HepG2 (cell line): ENCODE results near the gene TACC2. TPM values are rescaled to one million over a fixed set of nuclear protein-coding genes. Genes with fewer than 3 reads are reported as not detected.

ENCODE experiments used
- ATAC-seq: fragments of 200-7000 bp; cut with Tn5 transposase; 3 replicates; pipeline ENCODE4 v1.9.1; 2020; ENCODE audit warnings: mild to moderate bottlenecking, moderate library complexity
- BruUV-seq: library from RNA; stranded (reverse); fragments of 400-500 nt; replicated peaks from 2 replicates; lab custom pipeline; 2021; lab: Mats Ljungman, UMichigan
- CTCF ChIA-PET: fragments of 300-600 bp; formaldehyde crosslinking; extraction: SDS; loops from one replicate; lab custom pipeline; 2021; ENCODE audit warnings: low total read pairs, inconsistent platforms, low intra/inter-chr PET ratio; lab: Yijun Ruan, JAX
- POLR2A ChIA-PET: fragments of 350-600 bp; sonication (Branson Sonifier 250); formaldehyde crosslinking; loops from one replicate; lab custom pipeline; 2020; ENCODE audit warnings: antibody characterized with exemption, inconsistent platforms; lab: Yijun Ruan, JAX
- DNase-seq: peaks from one replicate; pipeline ENCODE4 v3.0.0-alpha.2; 2015; ENCODE audit warnings: low spot score
- FAIRE-seq: peaks from 3 replicates; lab custom pipeline; 2011; peaks lifted over from hg19 to GRCh38; lab: Jason Lieb, UNC
- H2AFZ ChIP-seq: one replicate; pipeline ENCODE4 v1.6.1; 2011; ENCODE audit warnings: low read length, inconsistent platforms
- H3K27ac ChIP-seq: fragments of 300-600 bp; 3 replicates; pipeline ENCODE4 v1.8.0; 2011; ENCODE audit warnings: mixed run types, mild to moderate bottlenecking, mixed read lengths, low read length, inconsistent platforms; ENCODE audit not compliant: insufficient read depth; ENCODE audit errors: extremely low read length
- H3K27me3 ChIP-seq, 2 experiments: fragments of 200-600 bp in 1 of 2; 2 replicates in 1 of 2; 3 replicates in 1 of 2; pipeline versions ENCODE4 v1.6.0 to v1.8.0; 2011; ENCODE audit warnings: low read length in 2 of 2, mild to moderate bottlenecking in 2 of 2, moderate library complexity in 2 of 2, inconsistent platforms in 1 of 2; ENCODE audit not compliant: insufficient read depth in 2 of 2, control insufficient read depth in 1 of 2
- H3K36me3 ChIP-seq, 2 experiments: fragments of 200-600 bp in 1 of 2; replicated peaks in 1 of 2; 2 replicates in 1 of 2; 3 replicates in 1 of 2; pipeline versions ENCODE4 v1.5.1 to v1.8.0; 2011; ENCODE audit warnings: low read length in 2 of 2, inconsistent platforms in 1 of 2; ENCODE audit not compliant: insufficient read depth in 2 of 2, control insufficient read depth in 1 of 2
- H3K4me1 ChIP-seq: 2 replicates; pipeline ENCODE4 v1.5.1; 2012; ENCODE audit warnings: low read length, inconsistent platforms; ENCODE audit not compliant: insufficient read depth
- H3K4me2 ChIP-seq: 2 replicates; pipeline ENCODE4 v1.6.0; 2011; ENCODE audit warnings: low read depth, low read length, inconsistent platforms
- H3K4me3 ChIP-seq, 3 experiments: fragments of 200-600 bp in 1 of 3; sonication (generic), shearing (Covaris generic) in 1 of 3; replicated peaks in 1 of 3; 2 replicates each; pipeline ENCODE4 v1.5.1; 2011 to 2016; ENCODE audit warnings: low read length in 3 of 3, inconsistent platforms in 2 of 3, low read depth in 2 of 3, mild to moderate bottlenecking in 2 of 3, control low read depth in 1 of 3, mixed read lengths in 1 of 3; ENCODE audit not compliant: insufficient read depth in 1 of 3
- H3K79me2 ChIP-seq: one replicate; pipeline ENCODE4 v1.6.1; 2011; ENCODE audit warnings: low read length, inconsistent platforms; ENCODE audit not compliant: insufficient read depth
- H3K9ac ChIP-seq: 2 replicates; pipeline ENCODE4 v1.6.0; 2011; ENCODE audit warnings: mild to moderate bottlenecking, low read depth, low read length, inconsistent platforms; ENCODE audit not compliant: insufficient read depth
- H3K9me3 ChIP-seq: 2 replicates; pipeline ENCODE4 v1.5.1; 2012; ENCODE audit warnings: mild to moderate bottlenecking, low read length
- H4K20me1 ChIP-seq: 2 replicates; pipeline ENCODE4 v1.6.0; 2011; ENCODE audit warnings: inconsistent platforms, mild to moderate bottlenecking, low read length, moderate library complexity; ENCODE audit not compliant: insufficient read depth
- HNRNPLL ChIP-seq: fragments of 200-400 bp; formaldehyde crosslinking; IDR thresholded peaks from 2 replicates; pipeline ENCODE4 v1.6.1; 2017; ENCODE audit warnings: mild to moderate bottlenecking, low read depth, low read length; ENCODE audit not compliant: poor library complexity, severe bottlenecking
- NR2F2 ChIP-seq: IDR thresholded peaks from 2 replicates; pipeline ENCODE4 v1.6.1; 2012; ENCODE audit warnings: low read depth, inconsistent platforms, borderline replicate concordance
- SAP130 ChIP-seq: IDR thresholded peaks from 2 replicates; pipeline ENCODE4 v1.6.1; 2016; ENCODE audit warnings: low read depth
- SP5 ChIP-seq: IDR thresholded peaks from 2 replicates; pipeline ENCODE4 v1.6.1; 2016; ENCODE audit warnings: low read depth, borderline replicate concordance
- YEATS2 ChIP-seq: sonication (generic); formaldehyde crosslinking; IDR thresholded peaks from 2 replicates; pipeline ENCODE4 v1.4.0; 2020; ENCODE audit warnings: missing genetic modification reagents, borderline replicate concordance
- ZNF589 ChIP-seq: sonication (generic); formaldehyde crosslinking; conservative IDR thresholded peaks from 2 replicates; pipeline ENCODE4 v1.8.0; 2022; ENCODE audit warnings: mild to moderate bottlenecking, moderate library complexity, missing genetic modification reagents
- WGBS: methylation state at CpG from one replicate; pipeline ENCODE4 v1.1.6; 2017; ENCODE audit warnings: low lambda C conversion rate; 5-methylcytosine and 5-hydroxymethylcytosine counted together
- in situ Hi-C: cut with HindIII; loops from 2 replicates; pipeline ENCODE4 v1.10.0; 2017; ENCODE audit warnings: low pct_unique_long_range_greater_than_20kb; ENCODE audit not compliant: extremely low pct_ligation_motif_present
- intact Hi-C: fragments of 100-400 bp; cut with micrococcal nuclease; formaldehyde crosslinking; loops from one replicate; pipeline ENCODE4 v1.10.0; 2022; ENCODE audit not compliant: unreplicated experiment
- polyA plus RNA-seq, 8 experiments: library from polyadenylated mRNA; depleted of rRNA in 3 of 8; stranded (reverse) in 7 of 8; unstranded in 1 of 8; fragments of >200 nt; fragmentation: Illumina TruSeq in 4 of 8; extraction: Trizol in 4 of 8; gene quantifications; 2 replicates each; pipeline versions ENCODE4 v1.2.1 to v1.2.3, GENCODE V29; 2011 to 2016; ENCODE audit warnings: low read depth in 4 of 8, missing spikeins in 1 of 8, mixed read lengths in 1 of 8; ENCODE audit not compliant: insufficient read depth in 1 of 8
- total RNA-seq, 5 experiments: library from RNA; depleted of rRNA; stranded (reverse); fragments of >200 nt; fragmentation: Illumina TruSeq; extraction: Trizol; gene quantifications; 2 replicates each; pipeline ENCODE4 v1.2.3, GENCODE V29; 2016; ENCODE audit warnings: low read depth in 1 of 5
- TF ChIP-seq, protein P1 (sequence below): sonication (generic); formaldehyde crosslinking; IDR thresholded peaks from 2 replicates; pipeline ENCODE4 v1.8.1; 2023; ENCODE audit warnings: mild to moderate bottlenecking, missing genetic modification reagents

The TACC2 gene
- total and polyA plus RNA-seq, 2 of the 13 experiments (the other 11 are each of a cell fraction or from before 2014, with no cell fraction given): 11.8 to 16.0 TPM

GRCh38 chr10:122264931-122265330 is 276.0 kb downstream of the TACC2 start:
- peaks cover 28% of the 10 kb centered on the region for H3K4me1 ChIP-seq
- H4K20me1 ChIP-seq: no peaks in the 10 kb centered on the region
- H2AFZ ChIP-seq: no peak overlapping the region
- no peak for DNase-seq
- 98% methylated on average over 8 of the region's 8 CpGs for WGBS
- intact Hi-C loops (loop anchor here (10.0 kb wide), 2 partner anchors 120 to 220 kb away; no protein-coding TSS in a partner anchor), in situ Hi-C loops (no loop called here)
- H3K79me2 ChIP-seq: no peaks in the 10 kb centered on the region
- H3K9me3 ChIP-seq: peaks cover 7% of the 10 kb centered on the region; the same call in 1 of the 2 replicates
- H3K9ac ChIP-seq: no peak overlapping the region
- no peak for TF ChIP-seq YEATS2
- TF ChIP-seq, all 625 proteins: peak for 0
- no peak overlapping the region for H3K27ac ChIP-seq
- no TSS peak for BruUV-seq
- ChIA-PET CTCF (no interaction called here), POLR2A (no interaction called here)
- no peak for ATAC-seq
- peaks cover 0 to 1% of the 10 kb centered on the region in 2 experiments; a peak in 1 of 5 replicates for H3K36me3 ChIP-seq
- no peak overlapping the region for H3K4me3 ChIP-seq
- no peaks in the 10 kb centered on the region for H3K27me3 ChIP-seq
- H3K4me2 ChIP-seq: no peak overlapping the region
- no peak for FAIRE-seq

DNA sequence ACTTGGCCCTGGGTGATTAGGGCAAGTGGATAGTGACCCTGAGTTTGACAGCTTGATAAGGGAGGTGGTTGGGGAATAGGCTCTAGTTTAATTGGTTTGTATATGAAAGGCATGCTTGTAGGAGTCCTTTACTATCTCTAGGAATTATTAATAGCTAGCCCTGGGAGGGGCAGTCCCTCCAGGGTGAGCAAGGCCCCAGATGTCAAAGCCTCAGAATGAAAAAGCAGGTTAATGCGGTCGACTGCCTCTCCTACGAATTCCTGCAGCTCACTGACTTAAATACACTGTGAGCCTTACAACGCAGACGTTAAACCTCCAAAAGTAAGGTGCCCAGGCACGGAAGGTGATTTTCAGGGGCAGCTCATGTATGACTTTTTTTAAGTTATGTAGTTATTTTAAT is 276.9 kb downstream of the TACC2 start:
- H2AFZ ChIP-seq: no peak overlapping the region
- BruUV-seq: no TSS peak
- peaks cover 0 to 1% of the 10 kb centered on the region in 2 experiments; a peak in 1 of 5 replicates for H3K36me3 ChIP-seq
- ChIA-PET CTCF (no interaction called here), POLR2A (no interaction called here)
- H3K9me3 ChIP-seq: peaks cover 7% of the 10 kb centered on the region; the same call in 1 of the 2 replicates
- FAIRE-seq: no peak
- no peak overlapping the region for H3K9ac ChIP-seq
- WGBS: 96% methylated on average over 4 of the region's 6 CpGs
- TF ChIP-seq SP5 (no peak), HNRNPLL (no peak), ZNF589 (CRISPR knock-in tag) (no peak), SAP130 (no peak), NR2F2 (no peak)
- TF ChIP-seq, protein P1, sequence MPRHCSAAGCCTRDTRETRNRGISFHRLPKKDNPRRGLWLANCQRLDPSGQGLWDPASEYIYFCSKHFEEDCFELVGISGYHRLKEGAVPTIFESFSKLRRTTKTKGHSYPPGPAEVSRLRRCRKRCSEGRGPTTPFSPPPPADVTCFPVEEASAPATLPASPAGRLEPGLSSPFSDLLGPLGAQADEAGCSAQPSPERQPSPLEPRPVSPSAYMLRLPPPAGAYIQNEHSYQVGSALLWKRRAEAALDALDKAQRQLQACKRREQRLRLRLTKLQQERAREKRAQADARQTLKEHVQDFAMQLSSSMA (CRISPR knock-in tag): no peak
- H3K79me2 ChIP-seq: no peaks in the 10 kb centered on the region
- peaks cover 28% of the 10 kb centered on the region for H3K4me1 ChIP-seq
- no peak overlapping the region for H3K4me3 ChIP-seq
- DNase-seq: no peak
- no peaks in the 10 kb centered on the region for H3K27me3 ChIP-seq
- intact Hi-C loops (loop anchor here (10.0 kb wide), 2 partner anchors 121 to 221 kb away; no protein-coding TSS in a partner anchor), in situ Hi-C loops (no loop called here)
- no peak for ATAC-seq
- H3K27ac ChIP-seq: no peak overlapping the region
- no peak overlapping the region for H3K4me2 ChIP-seq
- H4K20me1 ChIP-seq: no peaks in the 10 kb centered on the region
